Measurements from ENCODE around the gene BOK.

DNA sequence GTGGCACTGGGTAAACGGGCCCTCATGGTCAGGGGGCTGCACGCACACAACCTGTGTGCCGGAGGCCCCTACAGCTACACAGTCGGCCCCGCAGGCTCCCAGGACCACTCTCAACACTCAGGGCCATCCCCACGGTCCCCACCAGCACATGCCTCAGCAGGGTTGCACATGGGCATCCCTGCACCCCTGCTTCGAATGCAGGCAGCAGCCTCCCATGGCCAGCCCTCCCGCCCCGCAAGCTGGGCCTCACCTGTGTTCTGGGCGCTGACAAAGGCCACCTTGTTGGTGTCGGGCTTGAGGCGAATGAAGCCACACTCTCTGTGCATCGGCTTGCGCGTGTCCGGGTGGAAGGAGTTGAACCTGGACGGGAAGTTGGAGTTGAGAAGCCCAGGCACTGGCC lies 44.2 kb downstream of the BOK start:
- TF ChIP-seq POLR2A (IDR thresholded peaks at IDR 0.05) = no peak
- TF ChIP-seq, protein P1, sequence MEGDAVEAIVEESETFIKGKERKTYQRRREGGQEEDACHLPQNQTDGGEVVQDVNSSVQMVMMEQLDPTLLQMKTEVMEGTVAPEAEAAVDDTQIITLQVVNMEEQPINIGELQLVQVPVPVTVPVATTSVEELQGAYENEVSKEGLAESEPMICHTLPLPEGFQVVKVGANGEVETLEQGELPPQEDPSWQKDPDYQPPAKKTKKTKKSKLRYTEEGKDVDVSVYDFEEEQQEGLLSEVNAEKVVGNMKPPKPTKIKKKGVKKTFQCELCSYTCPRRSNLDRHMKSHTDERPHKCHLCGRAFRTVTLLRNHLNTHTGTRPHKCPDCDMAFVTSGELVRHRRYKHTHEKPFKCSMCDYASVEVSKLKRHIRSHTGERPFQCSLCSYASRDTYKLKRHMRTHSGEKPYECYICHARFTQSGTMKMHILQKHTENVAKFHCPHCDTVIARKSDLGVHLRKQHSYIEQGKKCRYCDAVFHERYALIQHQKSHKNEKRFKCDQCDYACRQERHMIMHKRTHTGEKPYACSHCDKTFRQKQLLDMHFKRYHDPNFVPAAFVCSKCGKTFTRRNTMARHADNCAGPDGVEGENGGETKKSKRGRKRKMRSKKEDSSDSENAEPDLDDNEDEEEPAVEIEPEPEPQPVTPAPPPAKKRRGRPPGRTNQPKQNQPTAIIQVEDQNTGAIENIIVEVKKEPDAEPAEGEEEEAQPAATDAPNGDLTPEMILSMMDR (IDR thresholded peaks at IDR 0.05) = no peak
